Measurements from ENCODE around the gene ADCY6.

GRCh38 chr12:48788854-48789775, at the start of gene ADCY6:
- TF ChIP-seq, protein P1, sequence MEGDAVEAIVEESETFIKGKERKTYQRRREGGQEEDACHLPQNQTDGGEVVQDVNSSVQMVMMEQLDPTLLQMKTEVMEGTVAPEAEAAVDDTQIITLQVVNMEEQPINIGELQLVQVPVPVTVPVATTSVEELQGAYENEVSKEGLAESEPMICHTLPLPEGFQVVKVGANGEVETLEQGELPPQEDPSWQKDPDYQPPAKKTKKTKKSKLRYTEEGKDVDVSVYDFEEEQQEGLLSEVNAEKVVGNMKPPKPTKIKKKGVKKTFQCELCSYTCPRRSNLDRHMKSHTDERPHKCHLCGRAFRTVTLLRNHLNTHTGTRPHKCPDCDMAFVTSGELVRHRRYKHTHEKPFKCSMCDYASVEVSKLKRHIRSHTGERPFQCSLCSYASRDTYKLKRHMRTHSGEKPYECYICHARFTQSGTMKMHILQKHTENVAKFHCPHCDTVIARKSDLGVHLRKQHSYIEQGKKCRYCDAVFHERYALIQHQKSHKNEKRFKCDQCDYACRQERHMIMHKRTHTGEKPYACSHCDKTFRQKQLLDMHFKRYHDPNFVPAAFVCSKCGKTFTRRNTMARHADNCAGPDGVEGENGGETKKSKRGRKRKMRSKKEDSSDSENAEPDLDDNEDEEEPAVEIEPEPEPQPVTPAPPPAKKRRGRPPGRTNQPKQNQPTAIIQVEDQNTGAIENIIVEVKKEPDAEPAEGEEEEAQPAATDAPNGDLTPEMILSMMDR (IDR thresholded peaks at IDR 0.05; ENCODE audit: insufficient read depth, low read depth, low read length) = no peak
- TF ChIP-seq EZH2 (IDR thresholded peaks at IDR 0.05; ENCODE audit: insufficient read depth, low read length) = no peak
